Measurements from ENCODE around the gene HIBCH.
"Not testable (repeated sequence)": the region's sequence is repeated elsewhere in the genome, so short reads cannot be mapped to it uniquely, and the experiment has no call there.

HIBCH gene, protein sequence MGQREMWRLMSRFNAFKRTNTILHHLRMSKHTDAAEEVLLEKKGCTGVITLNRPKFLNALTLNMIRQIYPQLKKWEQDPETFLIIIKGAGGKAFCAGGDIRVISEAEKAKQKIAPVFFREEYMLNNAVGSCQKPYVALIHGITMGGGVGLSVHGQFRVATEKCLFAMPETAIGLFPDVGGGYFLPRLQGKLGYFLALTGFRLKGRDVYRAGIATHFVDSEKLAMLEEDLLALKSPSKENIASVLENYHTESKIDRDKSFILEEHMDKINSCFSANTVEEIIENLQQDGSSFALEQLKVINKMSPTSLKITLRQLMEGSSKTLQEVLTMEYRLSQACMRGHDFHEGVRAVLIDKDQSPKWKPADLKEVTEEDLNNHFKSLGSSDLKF

GRCh38 chr2:190319555-190320498 lies at the start of gene HIBCH:
Gene HIBCH (minus strand): TSS chr2:190319826. CDS start chr2:190319750, 76 bp downstream.
- DNase-seq, result peak; percentile 87

- no peak for DNase-seq
Observed at GRCh38 chr2:190367091-190367490, 47.5 kb upstream of the HIBCH start.

DNA sequence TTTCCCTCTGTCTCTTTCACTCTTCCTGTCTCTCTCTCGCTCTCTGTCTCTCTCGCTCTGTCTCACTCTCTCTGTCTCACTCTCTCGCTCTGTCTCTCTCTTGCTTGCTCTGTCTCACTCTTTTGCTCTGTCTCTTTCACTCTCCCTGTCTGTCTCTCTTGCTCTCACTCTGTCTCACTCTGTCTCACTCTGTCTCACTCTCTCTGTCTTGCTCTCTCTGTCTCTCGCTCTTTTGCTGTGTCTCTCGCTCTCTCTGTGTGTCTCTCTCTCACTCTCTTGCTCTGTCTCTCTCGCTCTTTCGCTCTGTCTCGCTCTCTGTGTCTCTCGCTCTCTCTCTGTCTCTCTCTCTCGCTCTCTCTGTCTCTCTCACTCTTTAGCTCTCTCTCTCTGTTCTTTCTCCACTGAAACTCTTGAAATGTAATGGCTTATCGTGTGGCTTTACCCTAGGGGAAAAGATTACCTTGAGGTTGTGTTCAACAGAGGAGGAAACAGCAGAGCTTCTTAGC lies 46.7 kb upstream of the HIBCH start:
- DNase-seq, result no peak

GRCh38 chr2:190365499-190366204 lies 46.0 kb upstream of the HIBCH start:
- no peak for DNase-seq

DNA sequence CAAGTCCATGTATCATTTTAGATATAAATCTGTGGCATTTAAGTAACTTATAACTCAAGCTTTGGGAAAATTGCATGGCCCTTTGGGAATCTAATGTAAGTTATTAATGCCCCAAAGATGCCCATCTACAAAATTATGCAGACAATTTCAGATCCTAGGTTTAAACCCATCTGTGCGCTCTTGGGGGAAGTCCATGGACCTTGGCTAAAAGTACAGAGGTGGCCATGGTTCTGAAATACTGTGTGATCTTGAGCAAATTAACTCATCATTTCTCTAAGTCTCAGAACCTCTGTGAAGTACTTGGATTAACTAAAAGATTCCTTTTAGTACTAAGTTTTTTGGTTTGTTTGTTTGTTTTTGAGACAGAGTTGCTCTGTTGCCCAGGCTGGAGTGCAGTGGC lies 43.3 kb upstream of the HIBCH start:
- DNase-seq, result no peak

DNA sequence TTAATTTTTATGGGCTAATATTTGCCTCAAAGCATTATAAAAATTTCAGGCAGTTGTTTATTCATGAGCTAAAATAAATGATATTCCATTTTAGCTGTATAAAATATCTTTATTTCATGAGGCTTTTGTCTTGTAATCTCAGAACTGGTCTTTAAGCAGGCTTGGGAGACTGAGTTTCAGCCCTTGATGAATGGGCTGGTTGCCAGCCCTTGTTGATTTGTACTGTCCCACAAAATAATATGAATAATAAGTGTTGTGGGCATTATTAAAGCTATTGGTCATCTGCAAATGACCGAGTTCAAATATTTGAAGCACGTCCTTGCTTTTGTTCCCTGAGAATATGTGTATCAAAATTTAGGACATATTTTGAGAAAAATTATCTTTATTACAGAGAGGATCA lies 41.9 kb upstream of the HIBCH start:
- DNase-seq, result no peak

GRCh38 chr2:190360965-190361364 lies 41.3 kb upstream of the HIBCH start:
- no peak for DNase-seq

- DNase-seq, result no peak
Observed at GRCh38 chr2:190360561-190360960, 40.9 kb upstream of the HIBCH start.

GRCh38 chr2:190358655-190359448 lies 39.2 kb upstream of the HIBCH start:
- not testable (repeated sequence) for DNase-seq

DNA sequence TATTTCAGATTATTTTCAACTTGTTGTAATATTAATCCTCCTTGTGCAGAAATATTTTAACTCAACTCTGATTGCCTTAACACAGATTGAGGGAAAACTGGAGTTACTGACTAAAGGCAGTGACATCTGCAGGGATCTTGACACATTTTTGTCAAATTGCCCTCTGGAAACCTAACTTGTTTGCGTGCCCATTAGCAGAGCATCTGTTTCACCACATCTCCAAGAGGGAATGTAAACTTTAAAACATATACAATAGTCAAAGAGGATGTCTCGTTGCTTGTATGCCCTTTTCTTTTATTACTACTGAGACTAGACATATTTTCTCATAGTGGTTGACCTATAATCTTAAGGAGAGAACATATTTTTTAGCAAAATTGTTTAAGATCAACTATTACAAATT lies 38.0 kb upstream of the HIBCH start:
- no peak for DNase-seq

- DNase-seq, result no peak
Observed at GRCh38 chr2:190355968-190356644, 36.5 kb upstream of the HIBCH start.

DNA sequence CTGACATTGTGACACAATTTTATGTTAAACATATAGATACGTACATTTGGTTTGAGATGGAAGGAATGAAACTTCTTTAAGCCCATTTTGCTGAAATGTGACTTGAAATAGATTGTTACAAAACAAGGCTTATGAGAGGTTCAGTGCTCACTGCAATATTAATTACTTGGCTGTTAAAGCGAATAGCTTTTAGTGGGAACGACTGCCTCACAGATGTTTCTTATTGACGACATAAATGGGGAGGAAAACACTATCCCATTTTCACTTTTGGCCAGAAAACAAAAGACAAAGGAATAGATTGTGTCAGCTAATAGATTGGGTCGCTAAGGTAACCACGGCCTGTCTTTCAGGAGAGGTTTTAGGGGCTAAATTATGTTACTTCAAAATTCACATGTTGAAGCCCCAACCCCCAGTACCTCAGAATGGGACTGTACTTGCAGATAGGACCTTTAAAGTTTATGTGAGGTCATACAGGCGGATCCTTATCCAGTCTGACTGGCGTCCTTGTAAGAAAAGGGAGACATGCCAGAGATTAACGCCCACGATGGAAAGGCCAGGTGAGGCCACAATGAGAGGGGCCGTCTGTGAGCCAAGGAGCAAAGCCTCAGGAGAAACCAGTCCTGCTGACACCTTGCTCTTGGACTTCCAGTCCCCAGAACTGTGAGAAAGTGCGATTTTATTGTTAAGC lies 34.5 kb upstream of the HIBCH start:
- DNase-seq, result no peak

GRCh38 chr2:190353537-190353899 lies 33.9 kb upstream of the HIBCH start:
- DNase-seq, result no peak

DNA sequence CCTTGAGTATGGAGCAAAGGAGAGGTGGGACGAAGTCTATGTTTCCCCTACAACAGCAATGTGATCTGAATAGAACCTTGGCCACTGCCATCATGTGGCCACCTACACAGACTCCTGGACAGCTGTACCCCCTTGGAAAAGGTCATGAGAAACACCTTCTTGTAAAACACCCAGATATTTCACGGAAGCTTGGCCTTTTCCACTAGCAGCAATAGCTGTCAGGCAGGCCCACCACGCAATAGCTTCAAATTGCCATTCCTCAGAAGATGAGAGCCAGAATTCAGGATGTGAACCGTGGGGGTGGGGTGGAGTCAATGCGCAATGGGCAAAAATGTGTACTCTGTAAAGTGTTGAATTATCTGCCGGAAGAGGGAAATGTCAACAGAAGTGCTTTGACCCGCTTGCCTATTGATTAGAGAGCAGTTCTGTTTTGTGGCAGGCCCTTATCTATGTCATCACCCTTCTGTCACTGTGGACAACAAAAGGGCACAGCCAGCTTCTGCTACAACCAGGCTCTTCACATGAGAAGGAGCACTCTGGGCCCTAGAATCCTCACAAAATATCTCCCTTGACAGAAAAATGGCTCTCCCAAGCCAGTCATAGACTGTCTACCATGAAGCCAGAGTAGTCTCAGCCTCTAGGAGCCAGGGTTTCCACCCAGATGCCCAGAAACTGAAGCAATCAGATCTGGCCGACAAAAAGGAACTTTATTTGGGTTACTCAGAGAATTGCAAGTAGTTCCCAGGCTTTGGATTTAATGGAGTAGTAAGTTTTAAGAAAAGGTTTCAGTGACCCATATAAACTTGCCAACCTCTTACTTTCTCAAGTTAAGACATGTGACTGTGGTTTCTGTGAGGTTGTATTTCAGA lies 33.3 kb upstream of the HIBCH start:
- DNase-seq, result no peak

GRCh38 chr2:190351955-190352354 lies 32.3 kb upstream of the HIBCH start:
- no peak for DNase-seq

GRCh38 chr2:190350371-190350770 lies 30.7 kb upstream of the HIBCH start:
- no peak for DNase-seq

DNA sequence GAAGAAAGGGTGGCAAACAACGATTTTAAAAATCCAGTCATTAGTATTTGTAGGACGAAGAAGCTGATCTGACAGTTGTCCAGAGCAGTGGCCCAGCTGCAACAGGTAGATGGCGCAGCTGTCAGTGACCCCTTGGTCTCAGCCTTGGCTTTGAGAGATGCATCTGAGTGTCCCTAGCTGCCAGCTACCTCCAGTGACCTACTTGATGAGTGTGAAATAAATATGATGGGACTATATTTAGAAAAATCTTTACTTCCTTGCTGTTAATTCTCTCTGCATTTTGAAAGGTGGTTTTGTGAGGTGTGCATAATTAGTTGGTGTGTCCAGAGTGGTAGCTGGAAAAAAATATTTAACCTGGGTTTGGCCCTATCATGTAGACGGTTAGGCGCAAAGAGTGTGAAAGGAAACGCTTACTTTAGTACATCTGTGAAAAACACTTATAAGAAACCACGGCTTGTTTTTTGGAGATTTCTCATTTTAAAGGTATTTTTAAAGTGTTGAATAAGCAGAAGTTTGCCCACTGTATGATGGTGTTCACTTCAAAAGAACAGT lies 24.7 kb upstream of the HIBCH start:
- DNase-seq, result no peak

GRCh38 chr2:190343536-190344275 lies 24.1 kb upstream of the HIBCH start, which contains the start of gene INPP1:
Gene INPP1 (plus strand): TSS chr2:190343589. CDS start chr2:190360103, 16,514 bp downstream.
- DNase-seq, result peak; percentile 36

- no peak for DNase-seq
Observed at GRCh38 chr2:190343089-190343535, 23.5 kb upstream of the HIBCH start.
